ENCODE data around the gene MYL7.

The MYL7 gene

GRCh38 chr7:44111761-44112160, 29.4 kb downstream of the MYL7 start:
- no peak for DNase-seq (ENCODE audit: low read depth)

- DNase-seq (ENCODE audit: low read depth): no peak
Measured at GRCh38 chr7:44110719-44111635, 30.2 kb downstream of the MYL7 start.

DNA sequence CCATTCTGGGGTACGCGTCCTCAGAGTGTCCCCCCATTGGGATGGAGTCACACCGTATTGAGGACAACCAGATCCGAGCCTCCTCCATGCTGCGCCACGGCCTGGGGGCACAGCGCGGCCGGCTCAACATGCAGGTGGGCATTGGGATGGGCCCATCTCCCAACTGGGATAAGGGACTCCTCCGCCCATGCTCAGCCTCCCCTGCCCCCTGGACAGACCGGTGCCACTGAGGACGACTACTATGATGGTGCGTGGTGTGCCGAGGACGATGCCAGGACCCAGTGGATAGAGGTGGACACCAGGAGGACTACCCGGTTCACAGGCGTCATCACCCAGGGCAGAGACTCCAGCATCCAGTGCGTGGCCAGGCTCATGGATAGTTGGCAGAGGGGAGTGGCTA, 31.1 kb downstream of the MYL7 start:
- DNase-seq (ENCODE audit: low read depth): no peak

DNA sequence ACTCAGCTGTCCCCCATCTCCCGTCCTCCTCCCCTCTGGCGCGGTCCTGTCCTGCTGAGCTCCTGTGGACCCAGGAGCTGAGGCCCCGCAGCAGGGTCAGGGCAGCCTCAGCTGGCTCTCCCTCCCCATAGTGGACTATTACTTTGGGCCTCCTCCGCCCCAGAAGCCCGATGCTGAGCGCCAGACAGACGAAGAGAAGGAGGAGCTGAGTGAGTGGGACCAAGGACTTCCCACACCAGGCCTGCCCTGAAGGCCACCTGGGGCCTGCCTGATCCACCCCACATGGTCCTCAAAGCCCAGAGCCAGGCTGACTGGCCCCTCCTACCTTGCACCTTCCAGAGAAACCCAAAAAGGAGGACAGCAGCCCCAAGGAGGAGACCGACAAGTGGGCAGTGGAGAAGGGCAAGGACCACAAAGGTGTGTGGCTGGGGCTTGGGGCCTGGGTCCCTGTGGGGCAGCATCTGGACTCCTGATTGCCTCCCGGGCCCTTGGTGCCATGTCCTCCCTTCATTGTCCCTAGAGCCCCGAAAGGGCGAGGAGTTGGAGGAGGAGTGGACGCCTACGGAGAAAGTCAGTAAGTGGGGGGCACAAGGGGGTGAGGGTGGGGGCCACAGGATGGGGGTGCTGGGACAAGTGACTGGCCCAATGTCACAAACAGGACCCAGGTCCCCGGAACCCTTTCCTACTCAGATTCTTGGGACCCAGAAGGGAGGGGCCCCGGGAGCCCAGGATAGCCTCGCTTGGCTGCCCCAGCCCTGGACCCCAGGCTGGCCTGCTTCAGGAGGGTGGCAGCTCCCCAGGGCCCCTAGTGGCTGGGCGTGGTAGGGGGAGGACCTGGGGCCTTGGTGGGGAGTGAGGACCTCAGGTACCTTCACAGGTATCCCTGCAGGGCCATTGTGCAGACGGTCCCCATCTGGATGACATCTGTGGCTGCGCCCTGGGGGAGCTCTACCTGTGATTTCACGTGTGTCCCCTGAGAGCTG, 32.1 kb downstream of the MYL7 start:
- no peak for DNase-seq (ENCODE audit: low read depth)

GRCh38 chr7:44107961-44108767, 33.0 kb downstream of the MYL7 start:
- no peak for DNase-seq (ENCODE audit: low read depth)

GRCh38 chr7:44107116-44107960, 33.8 kb downstream of the MYL7 start:
- no peak for DNase-seq (ENCODE audit: low read depth)

- DNase-seq (ENCODE audit: low read depth): no peak
Measured at GRCh38 chr7:44106311-44107065, 34.6 kb downstream of the MYL7 start.

- no peak for DNase-seq (ENCODE audit: low read depth)
Measured at GRCh38 chr7:44105832-44106231, 35.3 kb downstream of the MYL7 start.

- DNase-seq (ENCODE audit: low read depth): no peak
Measured at GRCh38 chr7:44104860-44105771, 36.0 kb downstream of the MYL7 start.

GRCh38 chr7:44103923-44104859, 36.9 kb downstream of the MYL7 start, which contains the start of gene AEBP1:
TSS of gene AEBP1 (plus strand) at chr7:44104345. CDS start at chr7:44104666, 321 bp downstream.
- DNase-seq (ENCODE audit: low read depth): no peak

GRCh38 chr7:44103566-44103922, 37.6 kb downstream of the MYL7 start:
- no peak for DNase-seq (ENCODE audit: low read depth)

DNA sequence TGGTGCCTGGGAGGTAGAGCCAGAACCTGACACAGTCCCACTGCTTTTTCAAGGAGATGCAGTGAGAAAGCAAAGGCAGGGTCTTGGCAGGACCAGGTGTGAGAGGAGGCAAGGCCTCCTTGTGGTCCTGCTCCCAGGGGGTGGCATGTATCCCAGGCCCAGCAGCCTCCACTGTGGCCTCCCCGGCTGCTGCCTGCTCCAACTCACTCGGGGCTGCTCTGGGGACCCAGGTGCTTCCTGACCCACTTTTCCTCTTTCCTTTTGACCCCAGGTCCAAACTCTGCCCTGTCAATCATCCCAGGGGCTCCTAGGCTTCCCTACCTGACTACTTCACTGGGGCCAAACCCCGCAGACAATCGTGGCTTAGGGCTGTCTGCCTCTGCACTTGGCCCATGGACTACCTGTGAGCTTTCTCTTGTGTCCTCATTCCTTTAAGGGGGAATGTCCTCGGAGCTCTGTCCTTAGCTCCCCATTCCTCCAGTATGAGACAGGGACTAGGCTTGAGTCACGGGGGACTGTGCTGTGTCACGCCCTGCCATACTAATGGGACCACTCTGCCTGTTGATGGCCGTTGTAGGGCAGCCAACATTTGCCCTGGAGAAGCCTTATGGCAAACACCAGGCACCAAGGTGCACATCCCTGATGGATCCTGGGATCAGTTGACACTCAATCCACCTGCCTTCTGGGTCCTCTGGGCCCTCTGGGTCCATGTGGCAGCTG, 38.1 kb downstream of the MYL7 start:
- DNase-seq (ENCODE audit: low read depth): no peak

DNA sequence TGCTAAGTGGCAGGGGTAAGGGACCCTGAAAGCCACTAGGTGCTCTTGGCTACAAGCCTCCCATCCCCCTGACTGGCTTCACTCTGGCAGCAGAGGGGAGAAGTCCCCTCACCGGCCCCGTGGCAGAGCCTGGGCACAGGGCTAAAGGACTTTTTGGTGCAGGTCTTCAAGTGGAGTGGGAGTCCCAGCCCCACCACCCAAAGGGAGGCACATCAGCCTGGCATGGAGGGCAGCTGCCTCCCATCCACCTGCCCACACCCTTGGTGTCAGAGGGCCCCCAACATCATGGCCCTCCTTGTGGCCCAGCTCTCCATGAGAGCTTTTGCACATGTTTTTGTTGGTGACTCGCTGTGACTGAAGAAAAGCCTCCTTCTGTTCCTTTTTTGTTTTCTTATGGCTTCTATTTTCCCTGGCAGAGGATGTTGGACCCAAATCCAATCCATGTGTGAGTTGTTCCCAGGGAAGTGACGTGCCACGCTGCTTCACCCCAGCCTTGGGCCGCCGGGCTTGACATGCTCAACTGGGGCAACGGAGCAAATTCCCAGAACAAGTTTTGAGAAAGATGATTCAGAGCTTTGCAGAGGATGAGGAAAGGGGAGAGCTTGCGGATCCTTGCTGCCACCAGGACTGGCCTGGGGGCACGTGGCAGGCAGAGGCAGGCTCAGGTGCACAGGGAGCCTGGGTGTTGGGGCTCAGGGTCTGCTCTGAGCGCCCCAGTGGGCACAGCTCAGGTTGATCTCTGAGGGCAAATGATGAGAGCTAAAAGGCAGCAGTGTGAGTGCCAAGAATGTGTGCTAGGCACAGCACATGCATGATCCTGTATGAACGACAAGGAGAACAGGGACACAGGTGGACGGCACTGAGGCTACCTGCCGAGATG, 38.9 kb downstream of the MYL7 start:
- DNase-seq (ENCODE audit: low read depth): peak; percentile 51

DNA sequence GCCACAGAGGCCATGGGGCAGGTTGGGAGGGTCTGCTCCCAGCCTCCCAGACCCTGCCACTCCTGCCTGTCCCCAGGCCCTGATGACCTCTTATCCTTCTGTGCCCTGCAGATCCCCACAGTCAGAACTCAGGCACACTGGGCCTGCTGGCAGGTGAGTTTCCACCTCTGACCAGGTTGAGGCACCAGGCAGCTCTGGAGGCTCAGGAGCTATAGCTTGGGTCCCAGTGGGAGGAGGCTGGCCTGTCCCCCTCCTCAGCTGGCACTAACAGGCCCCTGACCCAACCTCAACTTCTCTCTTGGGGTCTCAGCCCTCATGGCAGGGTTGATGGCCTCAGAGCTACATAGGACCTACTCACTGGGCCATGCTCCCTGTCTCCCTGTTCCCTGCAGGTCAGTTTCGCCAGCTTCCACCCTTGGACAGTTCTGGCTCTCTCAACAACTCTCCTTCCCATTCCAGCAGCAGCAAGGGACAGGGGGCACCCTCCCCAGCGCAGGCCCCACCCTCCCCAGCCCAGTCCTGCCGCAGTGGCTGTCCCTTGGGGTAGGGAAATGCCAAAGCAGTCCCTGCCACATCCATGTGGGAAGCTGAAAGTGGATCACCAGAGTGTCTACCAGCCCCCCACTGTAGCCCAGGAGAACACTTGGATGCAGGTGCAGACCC, 39.7 kb downstream of the MYL7 start:
- DNase-seq (ENCODE audit: low read depth): no peak

DNA sequence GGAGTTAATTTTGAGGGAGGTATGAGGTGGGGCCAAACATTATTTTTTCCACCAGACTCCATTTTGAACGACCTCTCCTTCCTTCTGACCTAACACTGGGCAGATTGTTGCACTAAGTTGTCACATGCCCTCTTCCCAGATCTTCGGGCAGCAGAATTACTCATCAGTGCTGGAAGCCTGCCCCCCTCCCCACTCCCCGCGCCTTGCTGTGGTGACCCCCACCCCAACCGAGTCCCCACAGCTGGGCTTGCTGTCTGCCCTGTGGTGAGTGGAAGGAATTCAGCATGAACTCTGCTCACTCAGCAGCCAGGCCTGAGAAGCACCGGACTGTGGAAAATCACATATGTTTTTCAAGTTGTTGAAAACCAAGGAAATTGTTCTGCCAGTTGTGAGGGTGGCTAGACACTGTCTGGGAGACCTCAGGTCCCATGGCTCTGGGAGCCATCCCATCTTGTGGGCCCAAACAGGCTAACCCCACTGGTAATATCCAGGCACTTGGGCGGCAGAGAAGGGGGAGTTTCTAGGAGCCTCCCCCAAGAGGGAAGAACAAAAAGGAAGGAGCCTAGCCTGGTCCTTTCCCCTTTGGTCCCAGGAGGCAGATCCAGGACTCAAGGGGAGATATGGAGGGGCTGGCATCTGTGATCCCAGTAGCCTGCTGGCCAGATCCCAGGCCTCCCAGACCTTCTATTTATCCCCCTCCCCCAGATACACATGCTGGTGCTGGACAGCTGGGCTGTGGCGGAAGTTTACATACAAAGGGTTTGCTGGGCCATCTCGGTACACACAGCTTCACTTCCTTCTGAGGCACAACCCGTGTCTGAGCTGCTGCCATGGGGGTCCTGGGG, 40.5 kb downstream of the MYL7 start:
- DNase-seq (ENCODE audit: low read depth): peak; percentile 49

Measured in fibroblast of the conjunctiva (primary cell).